NCI-H1105 (cell line): ENCODE results near the gene ANKRD11.
"Not testable (repeated sequence)": the region's sequence is repeated elsewhere in the genome, so short reads cannot be mapped to it uniquely, and the experiment has no call there.

ENCODE experiments used
- DNase-seq: peaks from one replicate; lab custom pipeline; 2025; lab: John Stamatoyannopoulos, UW

The ANKRD11 gene

DNA sequence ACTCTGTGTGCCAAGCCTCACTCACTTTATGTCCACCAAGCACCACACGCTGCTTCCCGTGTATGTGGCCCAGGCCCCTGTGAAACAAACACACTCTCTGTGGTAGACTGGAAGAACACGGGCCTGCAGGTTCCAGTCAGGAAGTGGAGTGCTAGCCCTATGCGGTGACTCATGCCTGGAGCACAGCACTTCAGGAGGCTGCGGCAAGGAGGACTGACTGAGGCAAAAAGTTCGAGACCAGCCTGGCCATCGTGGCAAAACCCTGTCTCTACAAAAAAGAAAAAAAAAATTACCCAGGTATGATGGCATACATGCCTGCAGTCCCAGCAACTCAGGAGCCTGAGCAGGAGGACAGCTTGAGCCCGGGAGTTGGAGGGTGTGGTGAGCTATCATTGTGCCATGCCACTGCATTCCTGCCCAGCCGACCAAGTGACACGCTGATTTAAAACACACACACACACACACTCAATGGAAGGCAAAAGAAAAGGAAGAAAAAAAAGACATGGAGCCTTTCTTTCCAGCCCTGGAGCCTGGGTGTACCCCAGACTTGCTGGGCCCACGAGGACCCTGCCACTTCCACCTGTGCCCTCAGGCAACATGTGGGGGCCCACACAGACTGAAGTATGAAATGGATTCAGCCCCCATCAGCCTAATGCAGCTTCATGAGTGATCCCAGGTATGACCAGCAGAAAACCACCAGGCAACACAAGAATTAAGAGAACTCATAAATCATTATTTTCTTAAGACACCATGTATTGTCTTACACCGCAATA lies 126.6 kb downstream of the ANKRD11 start:
- no peak for DNase-seq

DNA sequence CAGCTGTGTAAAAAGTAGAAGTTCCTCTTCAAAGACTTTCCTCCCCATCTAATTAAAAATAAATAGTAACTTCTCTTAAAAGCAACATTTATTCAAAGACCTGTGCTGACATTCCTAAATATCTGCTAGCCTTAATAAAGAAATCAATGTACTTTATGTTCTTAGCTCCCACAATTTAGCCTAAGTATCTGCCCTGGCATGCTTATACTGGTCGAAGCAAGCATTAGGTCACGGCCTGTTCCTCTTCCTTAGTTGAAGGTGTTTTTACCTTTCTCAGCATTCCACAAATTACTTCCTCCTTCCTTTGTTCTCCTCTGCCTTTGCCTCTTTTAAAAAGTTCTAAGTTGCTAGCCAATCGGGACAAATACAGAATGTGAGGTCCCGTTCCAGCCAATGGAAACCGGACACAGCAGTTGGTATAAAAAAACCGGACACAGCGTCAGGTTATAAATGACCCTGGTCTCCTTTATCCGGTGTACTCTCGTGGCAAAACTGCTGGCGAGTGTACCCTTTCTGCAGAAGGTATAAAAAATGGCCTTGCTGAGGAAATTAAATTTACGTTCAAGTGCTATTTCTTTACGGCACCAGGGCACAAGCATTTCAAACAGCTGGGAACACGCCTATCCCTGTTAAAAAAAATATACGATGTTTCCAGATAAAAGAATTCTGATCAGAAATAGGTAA lies 127.7 kb downstream of the ANKRD11 start:
- DNase-seq = not testable (repeated sequence)

- DNase-seq = no peak
Observed at GRCh38 chr16:89361751-89362539, 128.4 kb downstream of the ANKRD11 start.

DNA sequence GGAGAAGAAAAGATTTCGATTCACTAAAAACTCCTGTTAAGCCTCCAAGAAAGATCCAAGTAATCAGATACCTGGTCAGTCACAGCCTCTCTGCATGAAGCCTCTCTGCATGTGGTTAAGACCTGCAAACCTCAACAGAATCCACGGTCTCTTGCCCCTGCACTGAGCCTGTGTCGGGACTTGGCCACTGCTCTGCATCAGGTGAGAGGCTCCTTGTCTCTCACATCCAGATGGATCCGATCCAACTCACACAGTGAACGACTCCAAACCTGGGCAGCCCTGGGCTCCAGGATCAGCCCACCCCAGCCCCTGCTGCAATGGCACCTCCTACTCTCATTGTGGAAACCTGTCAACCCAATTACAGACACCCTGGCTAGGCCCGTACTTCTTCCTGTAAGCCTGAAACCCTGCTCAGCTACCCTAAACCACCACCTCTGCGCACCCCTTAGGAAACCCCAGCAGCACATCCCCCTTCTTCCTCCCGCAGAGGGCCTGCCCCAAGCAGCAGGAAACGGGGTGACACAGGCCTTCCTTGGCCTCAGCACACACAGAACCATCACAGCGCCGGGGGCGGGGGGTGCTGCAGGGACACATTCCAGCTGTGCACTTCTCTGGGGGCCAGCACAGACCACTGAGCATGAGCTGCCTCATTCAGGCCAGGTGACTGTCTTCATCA lies 129.5 kb downstream of the ANKRD11 start:
- DNase-seq = no peak

- DNase-seq = no peak
Observed at GRCh38 chr16:89359264-89360147, 130.9 kb downstream of the ANKRD11 start.

- no peak for DNase-seq
Observed at GRCh38 chr16:89358030-89359005, 132.0 kb downstream of the ANKRD11 start.

DNA sequence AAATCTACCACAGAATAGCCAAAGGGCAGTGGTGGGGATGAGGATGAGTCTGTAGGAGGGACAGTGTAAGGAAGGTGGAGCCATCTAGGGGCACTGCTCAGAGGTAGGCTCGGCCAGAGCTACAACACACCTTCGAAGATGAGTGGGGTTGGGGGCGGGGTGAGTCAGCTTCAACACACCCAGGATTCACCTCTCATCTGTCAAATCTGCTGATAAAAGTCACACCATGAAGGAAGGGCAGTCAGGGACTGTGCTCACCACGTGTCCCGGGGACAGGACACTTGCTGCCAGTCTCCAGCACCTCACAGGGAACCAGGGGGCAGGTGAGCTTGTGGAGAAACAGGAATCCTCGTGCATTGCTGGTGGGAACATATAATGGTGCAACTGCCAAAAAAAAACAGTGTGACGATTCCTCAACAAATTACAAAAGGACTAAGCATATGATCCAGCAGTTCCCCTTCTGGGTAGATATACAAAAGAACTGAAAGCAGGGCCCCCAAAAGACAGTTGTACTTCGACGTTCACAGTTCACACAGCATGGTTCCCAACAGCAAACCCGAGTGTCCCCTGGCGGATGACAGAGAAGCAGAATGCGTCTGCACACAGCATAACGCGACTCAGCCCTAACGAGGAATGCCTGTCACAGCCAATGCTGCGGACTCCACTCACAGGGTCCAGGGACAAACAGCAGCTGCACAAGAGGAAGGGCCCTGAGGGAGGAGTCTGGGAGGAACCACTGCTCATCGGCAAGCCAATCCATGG lies 133.1 kb downstream of the ANKRD11 start:
- DNase-seq = no peak

DNA sequence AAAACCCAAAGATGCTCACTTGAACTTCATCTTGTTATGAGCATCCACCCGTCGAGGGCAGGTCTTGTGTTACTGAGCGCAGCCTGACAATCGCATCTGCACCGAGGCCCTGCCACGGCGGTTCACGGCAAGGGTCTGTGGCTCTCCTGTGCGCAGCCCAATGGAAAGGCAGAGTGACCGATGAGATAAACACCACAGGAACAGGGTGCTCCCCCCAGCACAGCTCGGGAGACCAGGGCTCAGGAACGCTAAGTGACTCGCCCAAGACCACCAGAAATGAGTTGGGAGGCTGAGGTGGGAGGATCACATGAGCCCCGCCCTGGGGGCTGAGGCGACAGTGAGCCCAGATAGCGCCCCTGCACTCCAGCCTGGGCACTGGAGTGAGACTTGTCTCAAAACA lies 134.7 kb downstream of the ANKRD11 start:
- no peak for DNase-seq

- no peak for DNase-seq
Observed at GRCh38 chr16:89355007-89355406, 135.4 kb downstream of the ANKRD11 start.

- no peak for DNase-seq
Observed at GRCh38 chr16:89354325-89354724, 136.0 kb downstream of the ANKRD11 start.

GRCh38 chr16:89352091-89352681 lies 138.2 kb downstream of the ANKRD11 start:
- no peak for DNase-seq

- no peak for DNase-seq
Observed at GRCh38 chr16:89351645-89352044, 138.7 kb downstream of the ANKRD11 start.

GRCh38 chr16:89350701-89351380 lies 139.5 kb downstream of the ANKRD11 start:
- no peak for DNase-seq

DNA sequence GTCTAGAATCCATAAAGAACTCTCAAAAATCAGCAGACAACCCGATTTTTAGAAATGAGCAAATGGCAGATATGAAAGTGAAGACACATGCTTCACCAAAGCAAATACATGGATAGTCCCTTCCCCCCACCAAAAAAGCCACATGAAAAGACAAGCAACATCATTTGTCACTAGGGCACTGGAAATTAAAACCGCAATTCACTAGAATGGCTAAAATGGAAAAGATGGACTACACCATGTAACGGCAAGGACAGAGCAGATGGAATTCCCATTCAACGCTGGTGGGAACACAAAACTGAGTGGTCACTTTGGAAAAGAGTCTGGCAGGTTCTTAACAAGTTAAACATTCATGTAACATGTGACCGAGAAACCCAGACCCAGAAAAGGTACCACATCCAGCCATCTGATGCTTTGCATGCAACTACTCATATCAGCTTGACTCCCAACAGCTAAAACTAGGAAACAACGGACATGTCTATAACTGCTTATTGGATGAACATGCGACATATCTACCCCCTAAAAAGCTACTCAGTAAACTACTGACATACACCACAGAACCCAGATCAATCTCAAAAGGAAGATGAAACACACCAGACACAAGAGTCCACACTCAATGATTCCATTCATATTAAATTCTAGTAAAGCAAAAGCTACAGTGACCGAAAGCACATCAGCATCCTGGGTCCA lies 140.3 kb downstream of the ANKRD11 start:
- DNase-seq = no peak

DNA sequence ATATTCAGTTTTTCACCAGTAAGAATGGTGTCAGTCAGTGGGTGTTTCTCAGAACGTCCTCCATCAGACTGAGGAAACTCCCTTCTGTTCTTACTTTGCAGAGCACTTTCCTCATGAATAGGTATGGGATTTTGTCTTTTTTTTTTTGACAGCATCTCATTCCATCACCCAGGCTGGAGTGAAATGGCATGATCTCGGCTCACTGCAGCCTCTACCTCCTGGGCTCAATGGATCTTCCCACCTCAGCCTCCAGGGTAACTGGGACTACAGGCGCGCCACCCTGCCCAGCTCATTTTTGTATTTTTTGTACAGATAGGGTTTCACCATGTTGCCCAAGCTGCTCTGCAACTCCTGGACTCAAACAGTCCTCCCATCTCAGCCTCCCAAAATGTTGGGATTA lies 142.6 kb downstream of the ANKRD11 start:
- no peak for DNase-seq

- DNase-seq = no peak
Observed at GRCh38 chr16:89346869-89347268, 143.5 kb downstream of the ANKRD11 start.

DNA sequence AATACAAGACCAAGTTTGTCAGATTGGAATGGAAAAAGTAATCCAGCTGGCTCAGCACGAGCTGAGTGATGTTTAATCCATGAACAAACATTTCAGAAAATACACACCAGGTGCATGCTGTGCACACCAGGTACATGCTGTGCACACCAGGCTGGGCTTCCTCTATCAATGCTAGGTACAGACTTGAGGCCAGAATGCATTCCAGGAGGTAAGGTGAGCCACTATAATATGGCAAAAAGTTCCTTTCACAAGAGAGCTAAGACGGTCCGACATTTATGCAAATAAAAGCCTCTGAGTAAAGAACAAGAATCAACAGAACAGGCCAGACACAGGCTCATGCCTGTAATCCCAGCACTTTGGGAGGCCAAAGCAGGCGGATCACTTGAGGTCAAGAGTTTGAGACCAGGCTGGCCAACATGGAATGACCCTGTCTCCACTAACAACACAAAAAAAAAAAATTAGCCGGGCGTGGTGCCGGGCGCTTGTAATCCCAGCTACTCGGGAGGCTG lies 144.7 kb downstream of the ANKRD11 start:
- DNase-seq = no peak
